Medulla oblongata (tissue), 1 donor: ENCODE measurements around the gene CEP43.
A peak's percentile ranks its signal among the peaks of the same experiment; 100 is the strongest.

Experiments used
- DNase-seq: peaks from one replicate; pipeline ENCODE4 v3.0.0-alpha.2; 2015; ENCODE audit errors: extremely low spot score

The CEP43 gene

GRCh38 chr6:166966268-166966667 lies 32.9 kb upstream of the CEP43 start:
- DNase-seq = no peak

- peak; percentile 42 for DNase-seq
Observed at GRCh38 chr6:166969390-166970002, 29.7 kb upstream of the CEP43 start.

DNA sequence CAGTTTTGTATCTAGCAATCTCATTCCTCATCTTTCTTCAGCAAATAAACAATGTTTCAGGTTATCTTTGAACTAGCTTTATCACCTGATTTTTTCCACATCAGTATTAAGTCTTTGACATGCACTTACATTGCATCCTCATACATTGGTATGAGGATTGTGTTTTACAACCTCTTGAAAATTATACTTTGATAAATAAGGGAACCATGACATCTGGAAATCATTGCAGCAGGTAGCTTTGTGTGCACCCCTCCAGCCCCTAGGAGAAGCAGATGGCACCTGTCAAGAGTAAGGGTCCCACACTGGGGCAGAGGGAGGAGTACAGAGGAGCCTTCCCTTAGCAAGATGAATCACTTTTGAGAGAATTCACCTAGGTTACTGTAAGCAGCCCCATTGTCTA lies 29.1 kb upstream of the CEP43 start:
- no peak for DNase-seq

DNA sequence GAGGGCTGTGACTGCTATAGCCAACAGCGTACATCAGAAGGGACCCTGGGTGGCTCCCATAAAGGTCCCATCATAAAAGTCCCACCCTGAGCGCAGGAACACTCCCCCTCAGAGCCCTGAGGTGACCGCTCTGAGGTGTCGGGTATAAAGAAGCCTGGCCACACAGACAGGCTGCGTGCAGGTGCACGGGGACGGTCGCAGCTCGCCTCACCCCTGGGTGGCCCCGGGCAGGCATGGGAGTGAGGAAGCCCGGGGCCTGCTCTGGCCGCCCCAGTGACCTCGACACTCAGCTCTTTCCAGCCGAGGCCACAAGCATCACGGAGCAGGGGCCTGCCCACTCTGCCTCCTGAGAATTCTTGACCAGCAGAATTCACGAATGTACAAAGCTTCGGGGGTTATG lies 28.4 kb upstream of the CEP43 start:
- no peak for DNase-seq

DNA sequence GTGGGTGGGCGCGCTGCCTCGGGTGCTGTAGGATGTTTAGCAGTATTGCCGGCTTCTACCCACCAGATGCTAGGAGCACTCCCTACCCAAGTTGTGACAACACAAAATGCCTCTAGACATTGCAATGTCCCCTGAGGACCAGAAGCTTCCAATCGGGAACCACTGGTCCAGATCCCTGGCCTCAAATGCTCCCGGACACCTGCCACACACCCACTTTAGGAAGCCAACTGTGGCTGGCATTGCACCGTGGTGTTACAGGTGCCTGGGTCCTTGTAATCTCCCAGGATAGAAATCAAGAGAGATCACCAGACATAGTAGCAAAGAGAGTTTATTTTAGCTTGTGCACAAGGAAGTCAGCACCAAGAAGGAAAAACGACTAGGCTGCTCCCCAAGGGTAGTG lies 27.9 kb upstream of the CEP43 start:
- DNase-seq = no peak

DNA sequence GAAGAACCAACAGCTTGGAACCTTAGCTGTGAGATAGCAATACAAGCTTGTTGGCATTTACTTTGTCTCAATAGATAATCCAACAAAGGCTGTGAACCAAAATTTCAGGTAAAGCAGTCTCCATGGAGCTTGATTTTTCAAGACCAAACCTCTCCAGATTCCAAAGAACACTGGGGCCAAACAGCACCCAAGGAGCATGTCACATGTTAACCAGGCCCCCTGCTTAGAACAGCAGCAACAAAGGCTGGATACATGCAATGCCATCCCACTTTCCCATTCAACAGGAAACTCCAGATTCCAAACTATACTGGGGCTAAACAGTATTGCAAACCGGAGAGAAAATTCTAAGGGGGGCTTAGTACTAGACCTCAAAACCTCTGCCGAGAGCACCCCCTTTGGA lies 27.1 kb upstream of the CEP43 start:
- no peak for DNase-seq

GRCh38 chr6:166976636-166977035 lies 22.6 kb upstream of the CEP43 start:
- DNase-seq = no peak

- no peak for DNase-seq
Observed at GRCh38 chr6:166977621-166978525, 21.3 kb upstream of the CEP43 start.

DNA sequence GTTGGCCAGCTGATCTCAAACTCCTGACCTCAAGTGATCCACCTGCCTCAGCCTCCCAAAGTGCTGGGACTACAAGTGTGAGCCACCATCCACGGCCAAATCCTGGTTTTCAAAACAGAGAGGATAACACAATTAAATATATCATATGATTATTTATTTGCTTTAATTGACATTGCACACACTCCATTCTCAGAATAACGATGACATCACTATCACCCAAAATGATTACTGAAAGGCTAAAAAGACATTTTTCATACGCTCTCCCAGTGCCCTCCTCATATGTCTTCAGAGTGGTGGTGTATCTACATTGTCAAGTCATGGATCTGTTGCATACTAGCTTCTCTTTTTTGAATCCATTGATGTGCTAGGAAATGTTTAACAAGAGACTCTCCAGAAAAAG lies 18.5 kb upstream of the CEP43 start:
- DNase-seq = no peak

DNA sequence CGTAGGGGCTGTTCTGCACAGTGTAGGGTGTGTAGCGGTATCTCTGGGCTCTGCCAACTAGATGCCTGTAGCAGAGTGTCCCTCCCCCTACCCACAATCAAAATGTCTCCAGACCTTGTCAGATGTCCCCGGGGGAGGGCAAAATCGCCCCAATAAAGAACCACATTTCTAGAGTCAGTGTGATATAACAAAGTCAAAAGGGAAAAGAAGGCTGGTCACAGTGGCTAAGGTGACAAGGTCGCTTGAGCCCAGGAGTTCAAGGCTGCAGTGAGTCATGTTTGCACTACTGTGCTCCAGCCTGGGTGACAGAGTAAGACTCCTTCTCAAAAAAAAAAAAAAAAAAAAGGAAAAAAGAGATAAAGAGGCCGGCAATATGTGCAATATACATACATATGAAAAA lies 11.7 kb upstream of the CEP43 start:
- no peak for DNase-seq

GRCh38 chr6:166987930-166988329 lies 11.3 kb upstream of the CEP43 start:
- no peak for DNase-seq

- DNase-seq = no peak
Observed at GRCh38 chr6:166988674-166989201, 10.5 kb upstream of the CEP43 start.

DNA sequence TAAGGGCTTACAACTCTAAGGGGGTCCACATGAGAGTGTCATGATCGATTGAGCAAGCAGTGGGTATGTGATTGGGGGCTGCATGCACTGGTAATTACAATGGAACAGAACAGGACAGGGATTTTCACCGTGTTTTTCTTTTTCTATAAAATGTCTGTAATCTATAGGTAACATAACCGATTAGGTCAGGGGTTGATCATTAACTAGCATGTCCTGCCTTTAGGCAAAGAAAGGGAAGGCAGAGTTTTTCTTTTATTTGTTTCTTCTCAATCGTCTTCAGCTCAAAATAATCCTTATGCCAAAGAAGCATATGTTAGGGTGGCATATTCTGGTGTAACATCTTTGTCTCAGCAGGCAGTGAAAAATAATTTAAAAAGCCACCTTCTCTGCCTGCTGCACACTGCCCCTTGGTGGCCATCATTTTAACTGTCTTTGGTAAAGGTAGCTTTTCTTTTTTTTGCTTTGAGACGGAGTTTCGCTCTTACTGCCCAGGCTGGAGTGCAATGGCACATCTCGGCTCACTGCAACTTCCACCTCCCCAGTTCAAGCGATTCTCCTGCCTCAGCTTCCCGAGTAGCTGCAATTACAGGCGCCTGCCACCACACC lies 9.7 kb upstream of the CEP43 start:
- peak; percentile 66 for DNase-seq

GRCh38 chr6:166996406-166996805 lies 2.8 kb upstream of the CEP43 start:
- DNase-seq = no peak

DNA sequence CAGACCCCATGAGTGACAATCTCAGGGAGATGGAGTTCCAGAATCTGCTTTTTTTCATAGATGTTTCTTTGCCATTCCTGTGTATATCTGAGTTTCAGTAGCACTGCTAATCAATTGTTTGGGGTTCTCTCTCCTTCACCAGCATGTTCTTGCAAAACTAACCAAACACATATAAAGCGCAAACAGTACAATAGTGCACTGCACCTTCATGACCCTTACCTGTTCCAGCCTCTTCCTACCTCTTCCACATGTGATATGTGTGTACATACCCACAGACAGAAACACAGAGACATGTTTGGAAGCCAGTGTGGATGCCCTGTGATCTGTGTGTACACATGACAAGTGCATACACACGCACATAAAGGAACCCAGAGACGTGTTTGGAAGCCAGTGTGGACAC lies 1.8 kb upstream of the CEP43 start:
- DNase-seq = no peak

DNA sequence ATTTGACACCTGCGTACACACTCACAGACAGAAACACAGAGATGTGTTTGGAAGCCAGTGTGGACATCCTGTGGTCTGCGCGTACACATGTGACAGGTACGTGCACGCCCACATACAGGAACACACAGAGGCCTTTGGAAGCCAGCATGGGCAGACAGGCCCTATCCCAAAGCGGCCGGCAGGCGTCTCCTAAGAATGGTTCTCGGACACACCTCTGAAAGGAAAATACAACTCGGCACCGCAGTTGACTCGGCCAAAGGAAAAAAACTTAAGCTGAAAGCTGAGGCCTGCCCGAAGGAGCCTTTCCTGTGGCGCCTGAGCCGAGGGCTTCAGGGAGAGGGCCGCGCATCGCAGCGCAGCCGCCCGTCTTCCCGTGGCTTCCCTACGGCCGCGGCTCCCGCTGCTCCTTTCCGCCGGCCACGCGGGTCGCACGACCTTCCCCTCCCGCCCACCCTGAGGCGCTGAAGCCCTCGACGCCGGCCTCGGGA lies 1.4 kb upstream of the CEP43 start:
- peak; percentile 31 for DNase-seq

DNA sequence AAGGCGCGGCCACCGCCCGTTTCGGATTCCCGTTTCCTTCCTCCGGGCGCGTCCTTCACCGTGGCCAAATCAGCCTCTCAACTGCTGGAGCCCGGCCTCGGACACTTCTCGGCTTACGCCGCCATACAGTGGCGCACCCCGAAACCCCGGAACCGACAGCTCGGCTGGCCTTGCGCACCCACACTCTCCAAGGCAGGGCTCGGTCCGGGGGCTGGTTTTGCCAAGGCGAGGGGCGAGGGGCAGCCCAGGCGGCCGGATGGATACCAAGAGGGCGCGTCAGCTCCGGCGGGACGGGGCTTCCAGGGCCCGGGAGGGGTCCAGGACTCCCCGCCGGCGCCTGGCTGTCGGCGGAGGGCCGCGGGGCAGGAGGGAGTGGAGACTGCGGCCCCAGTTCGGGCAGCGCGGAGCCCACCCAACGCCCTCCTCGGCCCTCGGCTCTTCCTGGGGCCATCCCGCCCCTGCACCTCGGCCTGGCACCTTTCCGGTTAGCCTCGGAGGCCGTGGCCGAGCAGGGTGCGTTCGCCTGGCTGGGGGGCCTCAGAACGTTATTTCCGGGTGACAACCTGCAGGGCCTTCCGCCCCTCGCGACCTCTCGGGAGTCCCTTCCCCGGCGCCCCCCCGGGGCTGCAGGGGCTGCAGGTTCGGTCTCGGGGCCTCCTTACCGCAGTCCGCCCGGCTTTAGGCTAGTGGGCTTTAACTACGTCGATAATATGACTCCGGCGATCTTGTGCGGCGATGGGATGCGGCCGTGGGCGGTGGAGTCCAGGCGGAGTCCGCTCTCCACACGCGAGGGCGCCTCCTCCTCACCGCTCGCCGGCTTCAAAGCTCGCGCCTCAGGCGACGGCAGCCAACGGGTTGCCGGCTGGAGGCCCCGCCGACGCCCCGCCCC lies 697 bp upstream of the CEP43 start:
- DNase-seq = no peak

- DNase-seq = no peak
Observed at GRCh38 chr6:166999884-167000253, 672 bp downstream of the CEP43 start.

DNA sequence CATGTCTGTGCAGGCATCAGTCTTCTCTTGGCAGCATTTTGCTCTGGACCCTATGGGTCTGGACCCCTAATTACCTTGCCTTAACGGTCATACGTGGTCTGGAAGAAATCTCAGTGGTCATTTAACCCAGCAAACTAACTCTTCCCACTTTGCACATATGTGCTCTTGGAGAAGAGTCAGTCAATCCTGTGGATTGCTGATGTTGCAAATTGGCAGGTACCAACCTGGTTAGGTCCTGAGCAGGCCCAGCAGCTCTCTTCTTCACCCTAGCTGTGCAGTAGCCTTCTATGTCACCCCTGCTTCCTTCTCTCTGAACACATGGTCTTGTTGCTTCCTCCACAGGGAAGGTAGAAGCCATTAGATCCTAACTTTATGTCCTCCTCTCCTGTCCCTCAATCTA lies 1.6 kb downstream of the CEP43 start:
- no peak for DNase-seq

DNA sequence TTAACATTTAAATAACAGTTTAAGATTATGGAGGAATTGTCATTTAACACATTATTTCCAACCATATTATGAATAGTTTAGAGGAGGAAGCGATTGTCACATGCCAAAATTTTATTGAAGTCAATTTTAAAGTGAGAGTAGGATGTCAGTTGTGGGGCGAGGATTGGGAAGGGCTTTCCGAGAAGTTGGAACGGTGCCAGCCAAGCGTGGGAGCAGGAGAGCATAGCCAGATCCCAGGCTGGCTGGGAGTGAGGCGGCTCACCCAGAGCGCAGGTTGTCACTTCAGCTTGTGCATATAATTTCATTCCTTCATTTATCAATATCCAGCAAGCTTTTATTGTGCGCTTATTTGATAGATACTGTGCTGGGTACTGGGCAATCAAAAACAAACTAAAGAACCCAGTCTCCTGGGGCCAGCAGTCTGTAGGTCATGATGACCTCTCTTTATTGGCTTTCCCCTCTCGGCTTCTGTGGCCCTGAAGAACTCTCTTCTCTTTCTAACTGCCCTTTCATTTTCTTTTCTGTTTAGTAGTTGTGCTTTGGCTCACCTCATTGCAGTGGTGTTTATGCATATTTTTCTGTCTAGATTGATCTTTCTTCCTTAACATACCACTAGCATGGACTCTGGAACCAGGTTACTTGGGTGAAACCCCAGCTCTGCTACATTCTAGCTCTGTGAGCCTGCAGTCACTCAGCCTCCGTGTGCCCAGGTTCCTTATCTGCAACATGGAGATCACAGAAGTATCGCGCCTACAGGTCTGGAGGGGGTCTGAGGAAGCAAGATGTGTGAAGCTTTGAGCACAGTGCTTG lies 6.4 kb downstream of the CEP43 start:
- no peak for DNase-seq

DNA sequence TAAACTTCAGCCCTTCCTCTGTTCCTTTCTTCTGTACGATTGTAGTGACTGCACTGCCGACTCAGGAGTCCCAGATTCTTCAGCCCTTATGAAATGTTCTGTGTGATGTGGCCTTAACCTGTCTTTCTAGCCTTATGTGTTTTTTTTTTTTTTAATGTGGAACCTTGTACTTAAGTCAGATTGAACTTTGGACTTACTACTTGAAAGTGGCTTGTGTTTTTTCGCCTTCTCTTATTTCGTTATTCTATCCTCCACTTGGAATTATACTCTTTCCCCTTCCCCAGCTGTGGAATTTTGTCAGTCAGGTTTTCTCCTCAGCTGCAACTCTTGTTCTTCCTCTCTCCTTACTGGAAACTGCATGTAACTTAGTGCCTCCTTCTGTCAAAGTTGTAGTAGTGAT lies 8.8 kb downstream of the CEP43 start:
- no peak for DNase-seq
